ENCODE data around the gene CTNS.

Gene CTNS

GRCh38 chr17:3636154-3636907 is at the start of gene CTNS, which contains the start of gene SHPK:
CTNS (plus strand) TSS chr17:3636760; CDS start chr17:3640207, 3,447 bp downstream.
SHPK (minus strand) TSS chr17:3636250; CDS start chr17:3636219, 31 bp downstream.
- peak; percentile 99 for DNase-seq (ENCODE audit: low spot score)

- DNase-seq (ENCODE audit: low spot score), result no peak
Observed at GRCh38 chr17:3589784-3590183, 46.8 kb upstream of the CTNS start.

- no peak for DNase-seq (ENCODE audit: low spot score)
Observed at GRCh38 chr17:3590231-3590630, 46.3 kb upstream of the CTNS start.

GRCh38 chr17:3590768-3591167 is 45.8 kb upstream of the CTNS start:
- DNase-seq (ENCODE audit: low spot score), result no peak

GRCh38 chr17:3592216-3592860 is 44.2 kb upstream of the CTNS start:
- no peak for DNase-seq (ENCODE audit: low spot score)

GRCh38 chr17:3593384-3593783 is 43.2 kb upstream of the CTNS start:
- no peak for DNase-seq (ENCODE audit: low spot score)

GRCh38 chr17:3594051-3594800 is 42.3 kb upstream of the CTNS start:
- DNase-seq (ENCODE audit: low spot score), result peak; percentile 26

- no peak for DNase-seq (ENCODE audit: low spot score)
Observed at GRCh38 chr17:3594976-3595375, 41.6 kb upstream of the CTNS start.

GRCh38 chr17:3596804-3597464 is 39.6 kb upstream of the CTNS start:
- DNase-seq (ENCODE audit: low spot score), result no peak

- DNase-seq (ENCODE audit: low spot score), result no peak
Observed at GRCh38 chr17:3598078-3598477, 38.5 kb upstream of the CTNS start.

GRCh38 chr17:3600529-3601205 is 35.9 kb upstream of the CTNS start:
- no peak for DNase-seq (ENCODE audit: low spot score)

GRCh38 chr17:3602499-3602898 is 34.1 kb upstream of the CTNS start:
- no peak for DNase-seq (ENCODE audit: low spot score)

GRCh38 chr17:3603119-3603869 is 33.3 kb upstream of the CTNS start:
- peak; percentile 82 for DNase-seq (ENCODE audit: low spot score)

GRCh38 chr17:3603870-3604259 is 32.7 kb upstream of the CTNS start:
- DNase-seq (ENCODE audit: low spot score), result no peak

GRCh38 chr17:3609689-3610088 is 26.9 kb upstream of the CTNS start:
- no peak for DNase-seq (ENCODE audit: low spot score)

GRCh38 chr17:3610523-3610922 is 26.0 kb upstream of the CTNS start:
- no peak for DNase-seq (ENCODE audit: low spot score)

- DNase-seq (ENCODE audit: low spot score), result no peak
Observed at GRCh38 chr17:3613124-3613523, 23.4 kb upstream of the CTNS start.

GRCh38 chr17:3615160-3615870 is 21.2 kb upstream of the CTNS start:
- DNase-seq (ENCODE audit: low spot score), result no peak

- DNase-seq (ENCODE audit: low spot score), result no peak
Observed at GRCh38 chr17:3621146-3621720, 15.3 kb upstream of the CTNS start.

GRCh38 chr17:3622977-3623594 is 13.5 kb upstream of the CTNS start:
- DNase-seq (ENCODE audit: low spot score), result no peak
